BE2C (cell line): ENCODE measurements around the gene SF3B2.

Experiments used
- DNase-seq: peaks from one replicate; pipeline ENCODE4 v3.0.0-alpha.2; 2020
- H3K27me3 ChIP-seq: fragments of 250-450 bp; sonication (Bioruptor Pico); 2 replicates; pipeline ENCODE4 v1.5.1; 2020; ENCODE audit warnings: mild to moderate bottlenecking
- H3K36me3 ChIP-seq: fragments of 250-450 bp; sonication (Bioruptor Pico); 2 replicates; pipeline ENCODE4 v1.5.1; 2020; ENCODE audit warnings: mild to moderate bottlenecking
- H3K4me1 ChIP-seq: fragments of 250-450 bp; sonication (Bioruptor Pico); 2 replicates; pipeline ENCODE4 v1.5.1; 2020
- H3K4me3 ChIP-seq: 2 replicates; pipeline ENCODE4 v1.5.1; 2011; ENCODE audit warnings: low read depth, low read length
- H3K9me3 ChIP-seq: fragments of 250-450 bp; sonication (Bioruptor Pico); 2 replicates; pipeline ENCODE4 v1.5.1; 2020
- CTCF ChIP-seq: IDR thresholded peaks from 2 replicates; pipeline ENCODE4 v1.5.1; 2012; ENCODE audit warnings: mild to moderate bottlenecking, low read depth, low read length

The SF3B2 gene

GRCh38 chr11:66015454-66015881, 36.7 kb upstream of the SF3B2 start:
- Histone ChIP-seq H3K9me3 (no peaks in the 10 kb centered on the region), H3K4me1 (no peaks in the 10 kb centered on the region), H3K27me3 (peaks cover 15% of the 10 kb centered on the region), H3K36me3 (no peaks in the 10 kb centered on the region), H3K4me3 (no peak overlapping the region)
- no peak for TF ChIP-seq CTCF
- DNase-seq, result no peak

GRCh38 chr11:66015936-66016792, 36.0 kb upstream of the SF3B2 start:
- TF ChIP-seq CTCF, result no peak
- H3K36me3 ChIP-seq, result no peaks in the 10 kb centered on the region
- peaks cover 12% of the 10 kb centered on the region for H3K27me3 ChIP-seq
- H3K9me3 ChIP-seq, result no peaks in the 10 kb centered on the region
- no peak overlapping the region for H3K4me3 ChIP-seq
- no peak for DNase-seq
- H3K4me1 ChIP-seq, result no peaks in the 10 kb centered on the region

- no peak for DNase-seq
- no peaks in the 10 kb centered on the region for H3K9me3 ChIP-seq
- H3K4me3 ChIP-seq, result no peak overlapping the region
- H3K27me3 ChIP-seq, result peaks cover 6% of the 10 kb centered on the region
- no peaks in the 10 kb centered on the region for H3K4me1 ChIP-seq
- no peak for TF ChIP-seq CTCF
- H3K36me3 ChIP-seq, result no peaks in the 10 kb centered on the region
Measured at GRCh38 chr11:66016793-66017177, 35.4 kb upstream of the SF3B2 start.

GRCh38 chr11:66017321-66017720, 34.8 kb upstream of the SF3B2 start:
- Histone ChIP-seq H3K4me3 (no peak overlapping the region), H3K4me1 (no peaks in the 10 kb centered on the region), H3K36me3 (no peaks in the 10 kb centered on the region), H3K27me3 (peaks cover under 1% of the 10 kb centered on the region), H3K9me3 (no peaks in the 10 kb centered on the region)
- no peak for DNase-seq
- no peak for TF ChIP-seq CTCF

GRCh38 chr11:66020212-66020611, 32.0 kb upstream of the SF3B2 start:
- Histone ChIP-seq H3K4me1 (no peaks in the 10 kb centered on the region), H3K36me3 (no peaks in the 10 kb centered on the region), H3K9me3 (no peaks in the 10 kb centered on the region), H3K27me3 (0 out of 2 replicates have a peak, but pooled peaks cover 3% of the 10 kb centered on the region), H3K4me3 (no peak overlapping the region)
- no peak for TF ChIP-seq CTCF
- DNase-seq, result no peak

GRCh38 chr11:66020618-66021357, 31.4 kb upstream of the SF3B2 start:
- H3K4me1 ChIP-seq, result no peaks in the 10 kb centered on the region
- no peak for TF ChIP-seq CTCF

More at GRCh38 chr11:66020618-66021357, 31.4 kb upstream of the SF3B2 start:
- Histone ChIP-seq H3K27me3 (0 out of 2 replicates have a peak, but pooled peaks cover 3% of the 10 kb centered on the region), H3K9me3 (no peaks in the 10 kb centered on the region), H3K4me3 (no peak overlapping the region), H3K36me3 (no peaks in the 10 kb centered on the region)
- peak; percentile 42 for DNase-seq
